ENCODE results near the gene ZNF821.
"Not testable (repeated sequence)": the region's sequence is repeated elsewhere in the genome, so short reads cannot be mapped to it uniquely, and the experiment has no call there.

Gene ZNF821

DNA sequence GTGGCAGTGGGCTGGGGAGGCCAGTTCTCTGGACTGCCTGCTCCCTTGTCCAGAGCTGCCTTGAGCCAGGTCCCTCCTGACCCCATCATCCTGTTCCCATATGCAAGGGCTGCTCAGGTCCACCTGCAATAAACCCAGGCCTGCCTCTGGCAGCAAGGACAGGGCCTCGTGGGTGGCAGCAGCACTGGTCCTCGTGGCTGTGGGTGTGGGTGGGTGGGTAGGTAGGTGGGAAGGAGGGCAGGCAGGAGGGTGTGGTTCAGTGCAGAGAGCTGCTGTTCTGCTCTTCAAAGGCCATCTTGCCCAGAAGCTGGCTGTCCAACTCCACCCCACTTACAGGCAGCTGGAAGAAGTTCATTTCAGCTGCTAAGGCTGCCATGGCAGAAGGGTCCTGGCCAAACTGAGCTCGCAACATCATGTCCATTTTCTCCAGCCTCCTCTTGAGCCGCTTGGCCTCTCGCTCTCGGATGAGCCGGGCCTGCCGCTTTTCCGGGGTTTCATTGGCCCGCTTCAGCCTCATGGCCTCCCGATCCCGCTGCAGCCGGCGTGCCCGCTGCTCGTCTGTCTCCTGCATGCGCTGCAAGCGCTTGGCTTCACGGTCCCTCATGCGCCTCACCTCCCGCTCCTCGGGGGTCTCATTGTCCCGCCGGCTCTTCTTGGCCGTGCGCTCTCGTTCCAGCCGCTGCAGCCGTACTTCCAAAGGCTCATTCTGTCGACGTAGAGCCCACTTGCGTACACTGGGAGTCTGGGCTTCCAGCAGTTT lies 24.0 kb downstream of the ZNF821 start:
- DNase-seq (ENCODE audit: low spot score): no peak

DNA sequence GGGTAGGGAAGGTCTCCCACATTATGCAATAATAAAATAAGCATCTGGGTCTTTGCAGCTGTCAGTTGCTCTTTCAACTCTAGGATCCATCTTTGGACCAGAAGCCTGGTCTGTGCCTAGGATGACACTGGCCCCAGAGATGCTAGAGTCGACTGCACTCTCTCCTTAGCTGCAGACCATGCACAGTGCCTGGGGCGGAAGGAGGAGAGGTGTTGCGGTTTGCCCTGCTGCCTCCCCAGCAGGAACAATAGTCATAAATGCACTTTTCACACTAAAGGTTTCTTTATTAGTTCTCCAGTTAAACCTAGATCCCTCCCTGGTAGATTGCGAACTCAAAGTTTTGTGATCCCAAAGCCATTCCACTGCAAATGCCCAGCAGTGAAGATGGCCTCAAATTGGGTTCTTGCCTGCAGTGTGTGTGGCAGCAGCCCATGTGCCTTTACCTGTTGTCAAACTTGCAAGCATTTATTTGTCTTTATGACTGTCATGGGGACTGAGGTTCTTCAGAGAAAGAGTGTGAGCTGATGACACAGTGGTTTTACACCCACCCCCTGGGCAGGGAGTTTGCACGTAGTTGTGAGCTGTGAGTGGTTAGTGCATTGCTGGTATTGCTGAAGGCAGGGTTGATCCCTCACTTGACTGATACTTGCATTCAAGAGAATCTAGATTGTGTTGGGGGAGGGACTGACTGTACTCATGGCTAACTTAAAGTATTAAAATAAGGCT lies 27.9 kb downstream of the ZNF821 start:
- DNase-seq (ENCODE audit: low spot score): no peak

DNA sequence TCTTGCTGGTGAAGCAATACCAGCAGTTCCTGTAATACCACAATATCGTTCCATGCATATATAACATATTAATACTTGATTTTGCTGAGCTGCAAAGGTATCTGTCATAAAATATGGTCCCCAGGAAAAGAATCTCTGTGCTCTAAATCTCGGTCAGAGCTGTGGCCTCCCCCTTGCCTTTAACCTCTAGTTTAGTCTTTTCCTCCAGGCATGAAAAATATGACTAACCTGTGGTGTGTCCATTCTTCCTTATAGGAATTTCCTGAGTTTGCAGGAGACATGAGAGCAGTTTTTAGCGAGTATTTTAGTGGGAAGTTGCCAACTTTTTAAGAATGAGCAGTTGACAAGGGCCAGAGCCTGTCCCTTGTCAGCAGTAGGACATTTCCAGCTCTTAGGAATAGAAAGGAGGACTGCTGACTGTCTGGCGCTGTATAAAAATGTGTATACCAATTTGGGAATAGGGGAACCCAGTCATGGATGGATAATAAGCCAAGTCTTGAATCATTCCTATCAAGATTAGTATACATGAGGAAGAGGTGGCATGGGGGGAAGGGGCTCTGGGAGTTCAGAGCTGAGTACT lies 29.5 kb downstream of the ZNF821 start:
- no peak for DNase-seq (ENCODE audit: low spot score)

DNA sequence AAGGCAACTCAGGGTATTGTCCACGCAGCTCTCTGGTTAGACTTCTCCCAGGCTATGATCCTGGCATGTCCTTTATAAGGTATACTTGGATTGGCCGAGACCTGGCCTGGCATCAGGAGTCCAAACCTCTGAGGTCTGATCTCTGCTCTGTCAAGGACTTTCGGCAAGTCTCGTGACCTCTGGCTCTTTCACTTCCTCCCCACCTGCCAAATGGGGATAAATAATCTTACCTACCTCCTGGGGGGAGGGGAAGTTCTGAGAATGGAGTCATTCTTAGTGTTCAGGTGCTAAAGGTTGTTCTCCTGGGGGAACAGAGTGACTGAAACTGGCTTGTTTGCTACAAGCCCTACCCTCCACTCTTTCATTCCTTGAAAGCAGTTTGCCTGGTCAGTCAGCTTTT lies 30.6 kb downstream of the ZNF821 start:
- DNase-seq (ENCODE audit: low spot score): no peak

DNA sequence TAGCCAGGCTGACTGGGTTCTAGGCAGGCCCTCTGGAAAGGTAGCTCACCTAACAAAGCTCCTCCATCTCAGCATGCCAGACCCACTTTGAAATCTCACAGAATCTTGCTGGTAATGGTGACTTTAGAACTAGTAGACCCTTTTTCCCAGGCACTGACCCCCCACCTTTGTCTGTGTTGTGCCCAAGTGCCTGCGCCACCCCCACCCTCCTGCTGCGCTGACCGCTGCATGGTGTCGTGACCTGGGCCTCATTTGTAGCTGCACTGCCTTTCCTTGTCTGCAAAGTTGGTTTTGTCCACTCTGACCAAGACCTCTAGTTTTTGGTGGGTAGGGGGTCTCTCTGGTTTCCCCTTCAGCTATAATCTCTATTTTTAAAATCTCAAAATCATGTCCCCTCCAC lies 31.4 kb downstream of the ZNF821 start:
- no peak for DNase-seq (ENCODE audit: low spot score)

DNA sequence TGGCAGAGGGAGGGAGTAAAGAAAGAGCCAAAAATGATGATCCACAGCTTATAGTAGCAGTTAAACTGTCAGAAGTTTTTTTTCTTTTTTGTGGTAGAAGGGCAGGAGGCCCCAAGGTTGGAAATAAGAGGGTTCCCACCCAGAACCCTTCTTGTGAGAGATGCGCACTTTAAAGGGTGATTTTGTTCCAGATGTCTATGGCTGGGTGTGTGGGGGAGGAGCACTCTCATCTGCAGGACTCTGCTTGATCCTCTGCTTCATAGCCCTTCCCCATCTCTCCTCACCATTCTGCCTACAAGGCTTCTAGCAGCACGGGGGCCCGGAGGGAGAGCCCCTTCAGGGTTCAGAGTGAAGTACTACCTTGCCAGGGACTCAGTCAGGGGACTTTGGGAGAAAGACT lies 31.8 kb downstream of the ZNF821 start:
- DNase-seq (ENCODE audit: low spot score): no peak

DNA sequence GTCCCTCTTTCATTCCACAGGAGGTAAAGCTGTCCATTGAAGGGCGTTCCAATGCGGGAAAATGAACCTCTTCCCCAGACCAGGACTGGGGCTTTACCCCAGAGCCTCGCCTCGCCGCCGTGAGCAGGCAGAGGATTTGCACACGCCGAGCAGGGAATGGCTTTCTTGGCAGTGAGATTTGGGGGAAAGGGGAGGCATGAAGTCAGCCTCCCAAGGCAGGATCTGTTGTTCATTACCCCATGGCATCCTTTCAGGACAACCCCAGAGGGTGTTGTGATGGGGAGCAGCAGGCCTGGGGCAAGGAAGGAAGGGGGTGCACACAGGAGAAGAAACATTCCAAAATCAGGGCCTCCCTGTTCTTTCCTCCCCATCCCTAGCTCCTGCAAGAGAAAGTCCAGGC lies 32.2 kb downstream of the ZNF821 start:
- DNase-seq (ENCODE audit: low spot score): no peak

DNA sequence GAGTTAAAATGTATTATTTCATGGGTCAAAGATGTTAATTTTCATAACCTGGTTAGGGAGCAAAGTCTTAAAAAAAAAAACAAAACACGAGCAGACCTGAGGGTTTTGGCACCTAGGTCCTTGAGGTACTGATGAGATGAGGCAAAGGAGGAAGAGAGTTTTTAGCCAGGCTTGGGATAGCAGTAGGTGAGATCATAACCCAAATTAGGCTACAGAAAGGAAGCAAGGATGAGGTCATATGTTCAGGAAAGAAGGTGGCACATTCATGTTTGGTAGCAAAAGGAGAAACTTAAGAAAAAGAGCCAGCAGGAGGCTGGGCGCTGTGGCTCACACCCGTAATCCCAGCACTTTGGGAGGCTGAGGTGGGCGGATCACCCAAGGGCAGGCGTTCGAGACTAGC lies 35.4 kb downstream of the ZNF821 start:
- DNase-seq (ENCODE audit: low spot score): peak; percentile 37

DNA sequence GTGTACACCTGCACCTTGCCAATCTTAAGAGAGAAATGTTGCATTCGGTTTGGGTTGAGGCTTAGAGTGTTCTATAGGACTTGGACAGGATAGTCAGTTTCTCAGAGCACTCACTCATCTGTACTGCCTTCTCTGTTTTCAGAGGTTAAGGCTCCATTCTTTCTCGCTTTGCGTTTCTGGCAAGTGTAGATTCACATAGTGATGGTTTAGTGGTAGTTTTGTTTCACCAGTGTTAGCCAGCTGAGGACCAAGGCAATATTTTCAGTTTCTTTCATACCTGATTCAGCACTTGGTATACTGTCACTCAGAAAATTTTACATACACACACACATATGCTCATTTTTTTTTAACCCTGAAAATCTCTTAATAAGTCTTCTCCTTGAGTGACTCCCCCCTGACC lies 36.9 kb downstream of the ZNF821 start:
- no peak for DNase-seq (ENCODE audit: low spot score)

DNA sequence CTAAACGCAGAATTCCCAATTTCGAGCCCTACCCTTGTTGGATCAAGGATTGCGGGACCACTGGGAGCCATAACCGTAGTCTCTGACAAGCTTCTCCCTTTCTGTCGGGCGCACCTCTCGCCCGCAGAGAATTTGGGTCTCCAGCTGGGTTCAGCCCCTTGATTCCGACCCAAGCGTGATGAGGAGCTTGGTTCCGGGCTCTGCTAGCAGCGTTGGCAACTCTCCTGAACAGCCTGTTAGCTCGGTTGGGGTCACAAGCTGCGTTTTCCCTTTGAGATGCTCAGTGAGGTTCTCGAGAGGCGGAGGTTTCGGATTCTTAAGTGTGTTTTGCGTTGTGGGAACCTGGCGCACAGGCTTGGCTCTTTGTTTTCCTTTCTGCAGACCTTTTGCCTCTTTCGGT lies 37.6 kb downstream of the ZNF821 start:
- DNase-seq (ENCODE audit: low spot score): no peak

DNA sequence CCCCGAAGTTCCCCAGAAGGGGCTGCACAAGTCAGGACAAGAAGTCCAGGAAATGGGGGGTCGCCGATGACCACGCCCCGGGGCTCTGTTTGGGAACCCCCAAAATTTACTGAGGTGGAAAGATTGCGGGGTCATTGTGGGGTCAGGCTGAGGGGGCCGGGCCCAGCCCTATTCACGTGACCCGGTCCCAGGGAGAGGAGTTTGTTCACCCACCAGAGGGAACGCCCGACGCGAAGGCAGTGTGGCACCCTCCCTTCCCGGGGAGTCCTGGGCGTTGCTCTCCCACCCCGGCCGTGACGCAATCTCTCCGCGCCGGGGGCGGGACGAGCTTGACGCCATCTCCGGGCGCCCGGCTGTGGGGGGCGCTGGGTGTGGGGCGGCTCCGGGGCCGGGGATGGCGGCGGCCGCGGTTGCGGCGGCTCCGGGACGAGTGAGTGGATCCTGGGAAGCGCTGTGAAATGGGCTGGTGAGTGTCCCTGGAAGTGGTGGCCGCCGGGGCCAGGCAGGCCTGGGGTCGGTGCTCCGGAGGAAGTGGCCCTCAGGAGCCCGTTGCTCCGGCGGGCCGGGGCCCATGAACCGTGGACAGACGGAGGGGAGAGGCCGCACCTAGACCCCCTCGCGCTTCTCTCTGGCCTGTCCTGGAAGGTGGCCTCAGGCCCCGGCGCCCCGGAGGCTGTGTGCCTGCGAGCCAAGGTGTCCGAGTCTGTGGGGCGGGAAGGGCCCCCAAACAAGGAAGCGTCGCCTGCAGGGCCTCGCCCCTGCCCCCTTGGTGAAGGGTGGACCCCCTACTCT lies 38.1 kb downstream of the ZNF821 start, which contains the start of gene ATXN1L:
ATXN1L (plus strand) TSS at position 338 of the 792 bp plus-strand sequence. CDS start 3,765 bp downstream, outside the sequence.
- peak; percentile 75 for DNase-seq (ENCODE audit: low spot score)

DNA sequence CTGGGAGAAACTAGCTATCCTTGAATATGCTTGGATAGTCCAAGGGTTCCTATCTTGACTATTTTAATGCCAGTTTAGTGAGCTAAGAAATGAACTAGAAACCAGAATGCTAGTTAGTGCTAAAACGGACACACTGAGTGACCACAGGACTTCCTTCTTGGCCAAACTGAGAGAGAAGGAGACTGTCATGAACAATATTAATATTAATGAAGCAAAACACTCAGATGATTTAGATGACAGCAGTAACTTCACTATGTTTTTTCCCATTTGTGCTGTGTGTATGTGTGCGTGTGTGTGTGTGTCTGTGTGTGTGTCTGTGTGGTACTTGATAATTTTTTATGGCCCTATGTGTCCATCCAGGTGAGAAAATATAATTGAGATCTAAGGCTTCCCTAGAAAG lies 40.4 kb downstream of the ZNF821 start:
- no peak for DNase-seq (ENCODE audit: low spot score)

DNA sequence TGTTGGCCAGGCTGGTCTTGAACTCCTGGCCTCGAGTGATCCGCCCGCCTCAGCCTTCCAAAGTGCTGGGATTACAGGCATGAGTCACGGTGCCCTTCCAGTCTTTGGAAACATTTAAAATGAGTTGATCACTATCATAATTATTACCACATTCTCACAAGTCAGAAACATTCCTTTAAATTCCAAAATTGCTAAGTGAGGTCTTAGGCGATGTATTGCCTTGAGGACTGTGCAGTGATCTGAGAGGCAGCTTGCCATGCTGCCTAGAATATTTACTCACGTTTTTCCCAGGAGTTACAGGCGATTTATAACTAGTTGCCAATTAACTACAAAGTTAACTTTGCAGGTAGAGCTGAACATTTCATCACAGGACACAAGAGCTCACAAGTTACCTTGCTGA lies 43.9 kb downstream of the ZNF821 start:
- DNase-seq (ENCODE audit: low spot score): no peak

DNA sequence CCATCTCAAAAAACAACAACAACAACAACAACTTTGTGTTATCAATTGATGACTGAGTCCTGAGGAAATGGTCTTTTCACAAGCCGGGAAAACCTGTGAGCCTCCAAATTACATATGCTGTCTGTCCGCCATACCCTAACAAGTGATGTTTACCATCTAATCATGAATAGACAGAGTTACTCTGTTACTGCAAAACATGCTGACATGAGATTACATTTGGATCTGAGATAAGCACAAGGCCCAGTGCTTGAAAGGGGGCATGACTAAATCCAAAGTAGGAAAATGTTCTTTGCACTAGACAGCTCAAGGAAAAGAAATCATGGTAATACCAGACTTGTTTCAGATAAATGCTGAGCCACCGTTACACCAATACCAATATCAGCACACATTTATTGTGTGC lies 46.8 kb downstream of the ZNF821 start:
- DNase-seq (ENCODE audit: low spot score): no peak

DNA sequence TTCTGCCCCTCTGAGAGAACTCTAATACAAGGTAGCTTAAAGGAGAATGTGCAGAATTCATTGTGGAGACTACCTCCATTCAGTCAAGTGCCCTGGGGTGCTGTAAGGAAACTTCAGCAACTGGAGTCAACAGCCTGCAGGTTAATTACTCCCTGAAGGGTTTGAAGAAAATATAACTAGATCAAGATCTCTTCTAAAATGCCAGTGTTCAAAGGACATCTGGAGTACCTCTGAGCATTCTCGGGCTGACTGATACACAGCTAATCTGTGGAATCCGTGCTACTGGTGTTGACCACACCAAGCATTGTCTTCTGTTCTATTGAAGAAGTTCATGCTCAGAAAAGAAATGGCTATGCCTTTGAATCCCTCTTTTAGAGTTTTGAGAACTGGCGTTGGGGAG lies 49.7 kb downstream of the ZNF821 start:
- DNase-seq (ENCODE audit: low spot score): no peak

DNA sequence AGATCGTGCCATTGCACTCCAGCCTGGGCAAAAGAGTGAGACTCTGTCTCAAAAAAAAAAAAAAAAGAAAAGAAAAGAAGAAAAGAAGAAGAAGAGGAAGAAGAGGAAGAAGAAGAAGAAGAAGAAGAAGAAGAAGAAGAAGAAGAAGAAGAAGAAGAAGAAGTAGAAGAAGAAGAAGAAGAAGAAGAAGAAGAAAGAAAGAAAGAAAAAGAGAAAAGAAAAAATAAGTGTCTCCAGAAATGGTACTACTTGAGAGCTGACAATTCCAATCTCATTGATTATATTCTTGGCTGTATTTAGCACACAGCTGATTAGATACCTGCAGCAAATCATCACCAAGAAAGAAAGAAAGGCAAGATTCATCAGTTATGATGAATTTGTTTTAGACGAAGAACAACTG lies 51.9 kb downstream of the ZNF821 start:
- not testable (repeated sequence) for DNase-seq (ENCODE audit: low spot score)

DNA sequence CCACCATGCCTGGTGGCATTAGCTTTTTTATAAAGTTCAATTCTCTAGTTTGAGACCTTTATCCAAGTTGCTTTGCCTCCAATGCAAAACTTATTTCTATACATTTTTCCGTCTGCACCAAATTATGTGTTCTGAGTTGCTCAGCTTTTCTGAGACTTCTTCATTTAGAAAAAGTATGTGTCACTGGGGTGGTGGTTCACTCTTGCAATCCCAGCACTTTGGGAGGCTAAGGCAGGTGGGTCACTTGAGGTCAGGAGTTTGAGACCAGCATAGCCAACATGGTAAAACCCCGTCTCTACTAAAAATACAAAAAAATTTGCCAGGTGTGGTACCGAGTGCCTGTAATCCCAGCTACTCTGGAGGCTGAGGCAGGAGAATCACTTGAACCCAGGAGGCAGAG lies 52.3 kb downstream of the ZNF821 start:
- DNase-seq (ENCODE audit: low spot score): not testable (repeated sequence)

DNA sequence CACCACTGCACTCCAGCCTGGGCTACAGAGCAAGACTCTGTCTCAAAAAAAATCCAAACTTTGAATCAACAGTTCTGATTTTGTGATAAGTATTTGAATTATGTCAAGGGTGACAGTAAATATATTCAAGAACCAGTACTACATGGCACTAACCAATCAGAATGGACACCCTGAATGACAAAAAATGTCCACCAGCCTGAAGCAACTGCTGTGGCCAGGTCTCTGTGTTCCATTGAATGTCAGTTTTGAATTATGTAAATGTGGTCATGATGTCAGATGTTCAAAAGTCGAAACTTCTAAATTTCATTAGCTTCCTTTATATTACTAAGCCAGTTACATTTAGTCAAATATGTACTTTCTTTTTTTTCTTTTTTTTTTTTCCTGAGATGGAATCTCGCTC lies 53.6 kb downstream of the ZNF821 start:
- no peak for DNase-seq (ENCODE audit: low spot score)

DNA sequence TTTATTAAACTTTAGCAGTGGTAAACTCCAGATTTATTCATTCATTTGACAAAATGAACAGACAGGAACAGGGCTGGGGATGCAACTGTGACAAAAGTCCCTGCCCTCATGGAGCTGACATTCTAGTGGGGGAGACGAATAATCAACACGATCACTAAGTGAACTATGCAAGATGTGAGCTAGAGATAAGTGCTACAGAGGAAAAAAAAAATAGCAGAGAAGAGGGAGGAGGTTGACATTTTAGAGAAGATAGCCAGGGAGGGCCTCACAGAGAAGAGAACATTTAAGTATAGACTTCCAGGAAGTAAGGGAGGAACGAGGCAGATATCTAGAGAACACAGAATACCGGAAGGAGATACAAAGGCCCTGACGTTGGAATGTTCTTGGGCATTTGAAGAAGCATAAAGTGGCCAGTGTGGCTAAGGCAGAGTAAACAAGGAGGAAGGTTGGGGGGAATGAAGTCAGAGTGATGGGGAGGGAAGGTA lies 57.4 kb downstream of the ZNF821 start:
- DNase-seq (ENCODE audit: low spot score): no peak

DNA sequence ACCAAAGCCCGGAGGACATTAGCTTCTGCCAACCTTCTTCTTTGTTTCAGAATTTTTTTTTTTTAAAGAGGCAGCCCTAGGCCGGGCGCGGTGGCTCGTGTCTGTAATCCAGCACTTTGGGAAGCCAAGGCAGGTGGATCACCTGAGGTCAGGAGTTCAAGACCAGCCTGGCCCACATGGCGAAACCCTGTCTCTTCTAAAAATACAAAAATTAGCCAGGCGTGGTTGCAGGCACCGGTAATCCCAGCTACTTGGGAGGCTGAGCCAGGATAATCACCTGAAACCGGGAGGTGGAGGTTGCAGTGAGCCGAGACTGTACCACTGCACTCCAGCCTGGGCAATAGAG lies 66.9 kb downstream of the ZNF821 start:
- DNase-seq (ENCODE audit: low spot score): not testable (repeated sequence)

DNA sequence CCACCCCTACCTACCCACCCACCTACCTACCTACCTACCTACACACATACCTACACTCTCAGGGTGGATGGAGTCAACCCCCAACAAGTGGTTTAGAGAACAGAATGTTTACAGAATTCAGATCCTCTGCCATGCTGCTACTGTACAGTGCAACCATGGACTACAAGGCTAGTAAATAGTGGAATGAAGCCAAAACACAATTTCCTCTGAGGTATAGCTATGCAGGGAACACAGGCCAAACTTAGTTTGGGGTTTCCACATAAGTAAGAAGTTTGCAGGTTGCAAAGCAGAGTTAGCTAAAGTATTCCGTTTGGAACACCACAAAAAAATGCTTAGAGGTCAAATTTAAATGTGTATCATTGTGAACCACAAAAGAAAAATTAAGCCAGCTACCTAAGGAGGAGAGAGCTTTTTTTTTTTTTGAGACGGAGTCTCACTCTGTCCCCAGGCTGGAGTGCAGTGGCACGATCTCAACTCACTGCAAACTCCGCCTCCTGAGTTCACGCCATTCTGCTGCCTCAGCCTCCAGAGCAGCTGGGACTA lies 72.7 kb downstream of the ZNF821 start:
- no peak for DNase-seq (ENCODE audit: low spot score)

DNA sequence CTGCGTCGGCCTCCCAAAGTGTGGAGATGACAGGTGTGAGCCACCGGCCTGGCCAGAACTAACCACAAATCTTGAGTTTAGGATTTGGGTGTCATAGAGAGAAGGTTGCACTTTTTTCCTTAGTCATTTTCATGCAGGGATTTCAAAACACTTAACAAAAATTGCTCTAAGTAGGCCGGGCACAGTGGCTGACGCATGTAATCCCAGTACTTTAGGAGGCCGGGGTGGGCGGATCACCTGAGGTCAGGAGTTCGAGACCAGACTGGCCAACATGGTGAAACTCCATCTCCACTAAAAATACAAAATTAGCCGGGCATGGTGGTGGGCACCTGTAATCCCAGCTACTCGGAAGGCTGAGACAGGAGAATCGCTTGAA lies 73.8 kb downstream of the ZNF821 start:
- not testable (repeated sequence) for DNase-seq (ENCODE audit: low spot score)
